Activated T-cell treated with anti-CD3 and anti-CD28 coated beads for 24 hours (primary cell): ENCODE measurements around the gene PLA2G2F.

Experiments
- DNase-seq: peaks from one replicate; pipeline ENCODE4 v3.0.0-alpha.2; 2020; ENCODE audit warnings: low read depth

PLA2G2F gene

GRCh38 chr1:20172033-20172590 lies 33.0 kb downstream of the PLA2G2F start:
- DNase-seq, result no peak

- DNase-seq, result no peak
Measured at GRCh38 chr1:20174937-20175666, 36.0 kb downstream of the PLA2G2F start.

GRCh38 chr1:20178634-20179370 lies 39.7 kb downstream of the PLA2G2F start:
- no peak for DNase-seq

- DNase-seq, result no peak
Measured at GRCh38 chr1:20179371-20180128, 40.4 kb downstream of the PLA2G2F start.

DNA sequence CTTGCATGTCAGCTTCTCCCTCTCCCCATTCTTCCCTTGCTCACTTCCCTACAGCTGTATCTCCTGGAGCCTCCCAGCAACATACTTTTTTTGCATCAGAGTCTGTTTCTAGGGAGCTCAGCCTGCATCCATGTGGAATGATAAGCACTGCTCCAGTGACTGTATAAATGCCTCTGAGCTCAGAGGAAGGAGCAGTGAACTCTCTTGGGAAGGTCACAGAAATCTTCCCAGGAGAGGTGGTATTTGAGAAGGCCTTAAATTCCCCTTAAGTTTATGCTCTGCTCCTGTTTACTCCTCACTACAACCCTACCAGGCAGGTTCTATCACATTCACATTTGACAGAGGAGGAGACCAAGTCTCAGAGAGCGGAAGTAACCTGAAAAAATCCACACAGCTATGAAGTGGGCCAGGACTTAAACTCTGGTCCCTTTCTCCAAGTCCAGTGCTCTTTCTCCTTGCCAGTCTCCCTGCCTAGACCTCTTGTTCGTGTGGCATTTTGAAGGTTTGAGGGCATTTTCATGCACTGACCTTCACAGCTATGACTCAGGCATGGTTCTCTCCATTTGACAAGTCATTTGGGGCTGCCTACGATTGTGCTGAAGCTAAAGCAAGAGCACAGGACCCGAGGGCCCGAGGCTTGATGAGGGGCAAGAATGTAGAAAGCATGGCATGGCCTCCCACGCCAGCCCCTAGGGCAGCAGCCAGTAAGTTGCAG lies 41.2 kb downstream of the PLA2G2F start:
- no peak for DNase-seq

DNA sequence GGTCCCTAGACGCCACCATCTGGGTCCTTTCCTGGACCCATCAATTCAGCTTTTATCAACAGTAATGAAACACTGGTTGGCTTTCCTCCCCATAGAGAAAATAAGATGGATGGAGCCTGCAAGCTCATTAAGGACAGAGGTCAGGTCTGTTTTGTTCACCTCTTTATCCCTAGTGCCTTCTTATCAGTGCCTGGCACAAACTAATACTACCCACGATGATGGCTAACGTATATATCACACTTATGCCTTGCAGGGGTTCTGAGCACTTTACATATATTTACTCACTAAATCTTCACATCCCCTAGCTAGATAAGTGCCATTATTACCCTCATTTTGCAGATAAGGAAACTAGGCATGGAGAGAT lies 41.7 kb downstream of the PLA2G2F start:
- DNase-seq, result no peak

DNA sequence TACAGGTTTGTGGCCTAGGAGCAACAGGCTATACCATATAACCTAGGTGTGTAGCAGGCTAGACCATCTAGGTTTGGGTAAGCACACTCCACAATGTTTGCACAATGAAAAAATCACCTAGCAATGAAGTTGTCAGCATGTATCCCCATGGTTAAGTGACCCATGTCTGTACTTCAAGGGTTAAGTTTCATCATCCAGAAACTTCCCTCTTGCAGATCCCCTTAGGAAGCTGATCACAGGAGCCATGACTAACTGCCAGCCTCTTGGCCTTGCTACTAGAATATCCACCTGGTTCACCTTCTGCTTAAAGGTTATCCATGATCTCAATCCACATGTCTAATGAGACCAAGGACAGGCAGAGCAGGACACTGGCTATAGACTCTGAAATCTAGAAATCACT lies 43.3 kb downstream of the PLA2G2F start:
- DNase-seq, result no peak

DNA sequence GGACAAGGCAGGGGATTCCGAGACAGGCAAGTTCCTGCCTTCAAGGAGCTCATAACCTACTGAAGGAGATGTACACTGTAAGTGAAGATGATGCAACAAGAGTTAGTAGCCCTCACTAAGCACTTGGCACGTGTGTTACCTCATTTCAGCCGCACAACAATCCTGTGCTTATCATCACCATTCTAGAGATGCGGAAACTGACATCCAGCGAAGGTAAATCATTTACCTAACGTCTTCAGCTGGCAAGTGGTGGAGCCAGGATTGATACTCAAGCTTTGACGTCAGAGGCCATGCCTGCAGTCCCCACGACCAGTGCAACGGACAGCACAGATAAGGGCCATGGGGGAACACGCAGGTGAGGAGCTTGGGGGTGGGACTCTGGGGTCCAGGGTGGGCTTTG lies 43.9 kb downstream of the PLA2G2F start:
- DNase-seq, result no peak

DNA sequence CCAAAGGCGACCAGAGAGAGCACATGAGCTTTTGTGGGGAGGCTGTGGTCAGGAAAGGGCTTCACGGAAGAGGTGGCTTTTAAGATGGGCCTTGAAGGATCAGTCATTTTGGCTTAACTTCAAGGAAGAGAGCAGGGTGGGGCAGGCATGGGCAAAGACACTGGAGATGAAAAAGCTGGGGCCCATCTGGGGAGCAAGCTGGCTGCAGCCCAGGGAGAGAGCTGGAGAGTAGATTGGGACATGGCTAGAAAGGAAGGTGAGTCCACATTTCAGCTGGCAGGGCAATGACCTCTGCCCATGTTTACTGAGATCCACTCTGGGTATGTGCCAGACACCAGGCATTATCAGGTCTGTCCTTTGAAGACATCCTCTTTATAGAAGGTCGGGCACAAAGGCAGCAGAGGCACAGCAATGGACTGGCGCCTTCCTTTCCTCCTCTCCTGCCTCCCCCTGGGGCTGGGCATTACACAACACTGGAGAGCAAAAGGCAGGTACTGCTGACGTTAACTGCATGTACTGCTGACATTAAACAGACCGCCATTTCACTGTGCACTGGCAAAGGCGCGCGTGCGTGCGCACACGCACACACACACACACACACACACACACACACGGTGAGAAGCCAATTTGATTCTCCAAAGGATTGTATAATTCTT lies 44.6 kb downstream of the PLA2G2F start:
- no peak for DNase-seq

DNA sequence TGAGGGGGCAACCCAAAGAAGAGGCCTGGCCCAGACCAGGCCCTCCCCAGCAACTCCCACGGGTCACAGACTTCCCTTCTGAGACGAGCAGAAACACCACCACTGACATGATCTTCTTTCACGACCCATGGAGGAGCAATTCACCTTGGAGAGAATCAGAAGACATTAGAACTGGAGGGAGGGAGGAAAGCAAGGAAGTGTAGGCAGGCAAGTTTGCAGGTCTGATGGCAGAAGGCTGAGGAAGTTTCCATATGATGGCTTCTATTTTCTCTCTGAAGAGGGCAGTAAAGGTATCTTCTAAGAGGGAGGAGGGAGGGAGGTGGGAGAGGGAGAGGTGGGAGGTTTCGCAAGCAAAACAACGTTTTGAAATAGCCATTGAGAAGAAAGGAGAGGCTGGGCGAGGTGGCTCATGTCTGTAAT lies 45.4 kb downstream of the PLA2G2F start:
- DNase-seq, result no peak

DNA sequence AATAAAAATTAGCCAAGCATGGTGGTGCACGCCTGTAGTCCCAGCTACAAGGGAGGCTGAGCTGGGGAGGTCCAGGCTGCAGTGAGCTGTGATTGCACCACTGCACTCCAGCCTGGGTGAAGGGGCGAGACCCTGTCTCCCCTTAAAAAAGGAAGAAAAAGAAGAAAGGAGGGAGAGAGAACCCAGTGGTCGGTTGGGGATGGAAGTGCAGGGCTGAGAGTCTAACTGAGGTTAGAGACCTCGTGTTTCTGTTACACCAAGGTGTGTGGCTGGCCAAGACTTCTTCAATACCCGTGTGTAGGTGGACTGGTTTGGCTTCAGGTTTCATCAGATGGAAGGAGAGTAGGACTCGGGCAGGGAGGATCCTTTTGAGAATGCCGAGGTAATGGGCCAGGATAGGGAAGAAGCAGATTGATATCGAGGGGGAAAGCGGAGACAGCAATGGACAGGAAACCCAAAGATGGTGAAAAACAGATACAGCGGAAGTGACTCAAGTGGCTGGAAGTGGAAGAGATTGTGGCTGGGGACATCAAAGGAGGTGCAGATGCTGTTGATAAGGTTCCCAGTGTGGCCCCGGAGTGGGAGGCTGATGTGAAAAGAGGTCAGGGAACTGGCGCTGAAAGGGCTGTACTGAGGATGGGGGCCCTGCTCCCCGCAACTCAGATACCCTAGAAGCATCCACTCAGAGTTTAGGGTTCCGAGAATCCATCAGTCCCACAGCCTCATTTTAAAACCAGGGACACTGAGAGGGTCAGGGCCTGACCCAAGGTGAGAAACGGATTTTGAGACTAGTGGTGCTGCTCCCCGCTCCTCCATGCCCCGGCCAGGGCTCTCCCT lies 46.1 kb downstream of the PLA2G2F start:
- peak; percentile 46 for DNase-seq

DNA sequence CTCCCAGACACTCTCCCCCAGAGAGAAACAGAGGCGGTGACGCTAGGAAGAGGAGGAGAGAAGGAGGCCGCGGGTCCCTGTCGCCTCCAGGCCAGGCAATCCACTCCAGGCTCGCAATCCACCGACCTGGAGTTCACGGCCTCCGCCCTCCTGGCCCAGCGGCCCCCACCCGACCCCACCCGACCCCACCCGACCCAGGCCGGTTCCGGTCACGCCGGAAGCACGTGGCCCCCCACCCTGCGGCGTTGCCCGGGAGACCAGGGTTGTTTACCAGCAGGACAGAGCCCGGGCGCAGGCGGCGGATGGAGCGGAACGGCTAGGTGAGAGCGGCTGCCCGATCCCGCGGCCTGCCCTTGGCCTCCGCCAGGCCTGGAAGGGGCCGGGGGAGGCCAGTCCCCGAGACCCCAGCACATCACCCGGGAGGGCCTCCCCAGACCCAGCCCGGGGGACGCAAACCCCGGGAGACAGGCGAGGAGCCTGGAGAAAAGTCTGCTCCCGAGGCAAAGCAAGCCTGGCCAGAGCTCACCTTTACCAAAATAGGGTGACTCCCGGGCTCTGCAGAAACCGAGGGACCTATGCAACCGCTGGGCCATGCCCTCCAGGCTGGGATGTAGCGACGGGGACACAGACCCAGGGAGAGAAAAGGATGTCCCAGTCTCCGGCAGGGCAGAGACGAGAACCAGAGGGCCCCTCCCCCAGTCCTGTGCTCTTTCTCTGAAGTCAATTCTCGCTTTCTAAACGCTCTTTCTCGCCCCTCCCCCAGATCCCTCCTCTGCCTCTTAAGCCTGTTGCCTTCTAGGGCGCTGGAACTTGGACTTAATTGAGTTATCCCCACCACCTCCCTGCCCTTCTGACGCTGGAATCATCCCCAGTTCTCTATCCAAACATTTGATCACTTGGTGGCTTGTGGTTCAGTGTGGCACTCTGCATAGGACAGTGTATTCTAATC lies 47.0 kb downstream of the PLA2G2F start, which contains the start of the genes PLA2G2C and UBXN10:
Gene PLA2G2C (minus strand): TSS at position 685 of the 949 bp plus-strand sequence. CDS start 9,155 bp downstream, outside the sequence.
Gene UBXN10 (plus strand): TSS at position 263 of the 949 bp plus-strand sequence. CDS start 4,466 bp downstream, outside the sequence.
- DNase-seq, result peak; percentile 59

GRCh38 chr1:20187103-20187812 lies 48.1 kb downstream of the PLA2G2F start:
- DNase-seq, result peak; percentile 22

GRCh38 chr1:20187813-20188454 lies 48.8 kb downstream of the PLA2G2F start:
- DNase-seq, result no peak

- no peak for DNase-seq
Measured at GRCh38 chr1:20188455-20188817, 49.3 kb downstream of the PLA2G2F start.

GRCh38 chr1:20189664-20190063 lies 50.5 kb downstream of the PLA2G2F start:
- no peak for DNase-seq

GRCh38 chr1:20190256-20191160 lies 51.4 kb downstream of the PLA2G2F start:
- no peak for DNase-seq
